HG03457 (cell line): ENCODE data around the gene SLC16A13.
"Not testable (repeated sequence)": the region's sequence is repeated elsewhere in the genome, so short reads cannot be mapped to it uniquely, and the experiment has no call there.

Experiments used
- ATAC-seq: cut with Tn5 transposase; IDR thresholded peaks from one replicate; pipeline ENCODE4 v1.9.1; 2021; ENCODE audit warnings: moderate number of reproducible peaks; ENCODE audit not compliant: unreplicated experiment

Gene SLC16A13

DNA sequence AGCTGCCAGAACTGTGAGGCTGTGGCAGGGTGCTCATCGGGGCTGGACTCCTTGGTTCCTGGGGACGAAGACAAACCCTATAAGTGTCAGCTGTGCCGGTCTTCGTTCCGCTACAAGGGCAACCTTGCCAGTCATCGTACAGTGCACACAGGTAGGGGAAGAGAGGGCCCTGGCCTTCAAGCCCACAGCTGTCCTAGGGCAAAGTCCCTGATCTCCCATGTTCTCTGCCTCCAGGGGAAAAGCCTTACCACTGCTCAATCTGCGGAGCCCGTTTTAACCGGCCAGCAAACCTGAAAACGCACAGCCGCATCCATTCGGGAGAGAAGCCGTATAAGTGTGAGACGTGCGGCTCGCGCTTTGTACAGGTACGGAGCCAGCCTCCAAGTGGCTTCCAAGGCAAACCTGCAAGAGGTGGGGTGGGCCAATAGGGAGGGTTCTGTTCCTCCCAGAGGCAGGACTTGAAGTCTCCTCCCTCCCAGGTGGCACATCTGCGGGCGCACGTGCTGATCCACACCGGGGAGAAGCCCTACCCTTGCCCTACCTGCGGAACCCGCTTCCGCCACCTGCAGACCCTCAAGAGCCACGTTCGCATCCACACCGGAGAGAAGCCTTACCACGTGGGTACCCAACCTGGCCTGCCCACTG is 9.2 kb upstream of the SLC16A13 start:
- ATAC-seq = no peak

GRCh38 chr17:7027335-7027734 is 8.5 kb upstream of the SLC16A13 start:
- no peak for ATAC-seq

- no peak for ATAC-seq
These were observed 6.7 kb upstream of the SLC16A13 start for GRCh38 chr17:7029096-7029495.

DNA sequence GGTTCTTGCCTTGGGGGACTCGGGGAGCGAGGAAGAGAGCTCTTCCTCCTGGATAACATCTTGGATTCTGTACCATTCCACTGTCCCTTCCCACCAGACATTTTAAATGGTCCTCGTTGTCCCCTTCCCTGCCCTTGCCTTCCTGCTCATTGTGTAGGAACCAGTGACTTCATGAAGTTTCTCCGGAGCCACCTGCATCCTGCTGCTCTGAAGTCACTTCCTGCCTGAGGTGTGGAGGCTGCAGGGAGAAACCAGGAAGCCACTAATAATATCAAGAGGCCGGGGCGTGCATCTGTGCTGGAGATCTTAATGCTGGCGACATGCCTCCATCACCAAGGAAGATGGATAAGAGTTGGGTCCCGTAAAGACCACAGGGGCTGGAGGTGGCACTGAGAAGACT is 6.2 kb upstream of the SLC16A13 start:
- no peak for ATAC-seq

- peak; percentile 5 for ATAC-seq
These were observed 742 bp upstream of the SLC16A13 start for GRCh38 chr17:7034955-7035590.

GRCh38 chr17:7038025-7038862 is 2.4 kb downstream of the SLC16A13 start:
- no peak for ATAC-seq

DNA sequence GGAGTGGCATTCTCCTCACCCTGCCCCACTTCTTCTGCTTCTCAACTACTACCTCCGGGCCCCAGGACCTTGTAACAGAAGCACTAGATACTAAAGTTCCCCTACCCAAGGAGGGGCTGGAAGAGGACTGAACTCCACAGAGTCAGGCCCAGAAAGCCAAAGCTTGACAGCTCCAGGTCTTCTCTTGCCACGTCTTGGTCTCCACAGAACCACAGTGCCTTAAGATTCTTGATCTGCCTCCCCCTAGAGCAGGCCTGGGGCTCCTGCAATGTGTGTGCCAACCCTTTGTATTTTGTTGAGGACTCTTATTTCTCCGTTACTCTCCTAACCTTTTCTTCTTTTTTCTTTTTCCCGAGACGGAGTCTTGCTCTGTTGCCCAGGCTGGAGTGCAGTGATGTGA is 4.0 kb downstream of the SLC16A13 start:
- no peak for ATAC-seq

DNA sequence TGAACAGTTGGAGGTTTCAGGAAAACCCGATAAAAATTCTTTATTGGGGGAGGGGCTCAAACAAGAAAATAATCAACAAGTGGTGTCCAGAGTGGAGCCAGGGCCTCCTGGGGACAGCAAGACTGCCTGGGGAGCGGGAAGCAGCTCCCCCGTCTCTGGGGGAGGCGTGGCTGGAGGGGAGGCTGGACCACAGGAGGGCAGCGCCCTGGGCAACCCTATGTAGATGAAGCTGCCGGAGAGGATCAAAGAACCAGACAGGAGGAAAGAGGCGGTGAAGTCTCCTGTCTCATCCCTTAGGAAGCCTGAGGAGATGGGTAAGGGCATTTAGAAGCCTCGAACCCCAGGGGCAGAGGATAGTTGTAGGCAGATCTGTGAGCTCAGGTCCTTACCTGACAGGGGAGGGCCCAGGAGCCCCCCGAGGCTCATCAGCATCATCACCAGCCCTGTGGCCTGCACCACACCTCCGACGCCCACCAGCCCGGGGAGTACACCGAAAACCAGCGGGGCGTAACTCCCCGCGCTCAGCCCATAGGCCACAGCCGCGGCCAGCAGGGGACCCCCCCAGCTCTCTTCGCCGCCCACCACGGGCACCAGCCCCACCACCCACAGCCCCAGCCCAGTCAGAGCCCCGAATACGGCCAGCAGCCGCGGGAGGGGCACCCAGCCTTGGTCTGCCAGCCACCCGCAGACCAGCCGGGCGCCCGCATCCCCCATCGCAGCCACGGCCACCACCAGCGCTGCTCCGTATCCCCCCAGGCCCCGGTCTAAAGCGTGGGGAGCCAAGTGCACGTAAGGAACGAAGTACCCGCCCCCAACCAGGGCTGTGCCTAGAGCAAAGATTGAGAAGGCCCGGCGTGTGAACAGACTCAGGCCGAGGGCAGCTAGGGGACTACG is 6.0 kb downstream of the SLC16A13 start:
- no peak for ATAC-seq

GRCh38 chr17:7042501-7043181 is 6.8 kb downstream of the SLC16A13 start:
- ATAC-seq = no peak

- no peak for ATAC-seq
These were observed 7.3 kb downstream of the SLC16A13 start for GRCh38 chr17:7043182-7043496.

- no peak for ATAC-seq
These were observed 7.8 kb downstream of the SLC16A13 start, which contains the start of gene SLC16A11 for GRCh38 chr17:7043497-7044198. SLC16A11 (minus strand) TSS chr17:7044092; CDS start chr17:7043513, 579 bp downstream.

DNA sequence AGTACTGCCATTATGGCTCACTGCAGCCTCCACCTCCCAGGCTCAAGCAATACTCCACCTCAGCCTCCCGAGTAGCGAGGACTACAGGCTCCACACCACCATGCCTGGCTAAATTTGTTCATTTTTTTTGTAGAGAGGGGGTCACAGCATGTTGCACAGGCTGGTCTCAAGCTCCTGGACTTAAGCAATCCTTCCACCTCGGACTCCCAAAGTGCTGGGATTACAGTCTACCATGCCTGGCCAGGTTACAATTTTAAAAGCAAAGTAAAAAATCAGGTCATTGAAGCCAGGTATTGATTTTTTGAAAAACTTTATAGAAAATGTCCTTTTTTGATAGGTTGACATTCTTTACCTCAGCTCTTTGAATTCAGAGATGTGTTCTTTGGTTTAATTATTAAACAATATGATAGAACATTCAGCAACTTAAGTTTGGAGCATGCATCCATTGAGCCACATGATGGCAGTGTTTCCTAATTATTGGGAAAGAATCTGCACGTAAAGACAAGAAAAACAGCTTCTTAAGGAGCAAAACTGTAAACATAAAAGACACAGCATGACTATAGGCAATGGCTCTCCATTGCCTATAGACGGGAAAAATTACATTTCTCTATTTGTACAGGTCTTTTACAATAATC is 9.8 kb downstream of the SLC16A13 start:
- no peak for ATAC-seq

DNA sequence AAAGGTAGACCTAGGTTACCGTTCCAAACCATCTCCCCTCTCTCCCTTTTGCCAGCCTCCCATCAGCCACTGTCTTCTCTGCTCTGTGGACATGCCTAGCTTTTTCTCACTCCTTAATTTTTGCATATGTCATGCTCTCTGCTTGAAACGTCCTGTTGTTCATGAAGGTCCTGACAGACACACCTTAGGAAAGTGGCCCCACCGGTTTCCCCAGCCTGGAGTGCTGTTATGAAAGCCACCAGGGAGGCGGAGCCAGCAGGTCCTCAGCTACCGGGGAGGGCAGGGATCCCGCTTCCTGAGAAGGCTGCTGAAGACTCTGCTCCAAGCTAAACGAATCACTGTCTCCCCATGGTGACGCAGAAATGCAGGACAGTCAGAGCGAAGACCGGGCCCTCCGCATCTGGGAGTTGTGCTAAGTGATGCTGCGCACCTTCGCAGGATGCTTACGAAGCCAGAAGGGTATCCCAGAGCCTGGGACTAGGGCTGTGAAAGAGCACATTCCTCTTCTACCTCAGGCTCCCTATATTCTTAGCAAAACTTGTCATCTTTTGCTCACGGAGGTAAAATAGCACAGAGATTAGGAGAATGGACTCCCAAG is 10.4 kb downstream of the SLC16A13 start:
- no peak for ATAC-seq

- ATAC-seq = not testable (repeated sequence)
These were observed 11.0 kb downstream of the SLC16A13 start for GRCh38 chr17:7046725-7047397.

DNA sequence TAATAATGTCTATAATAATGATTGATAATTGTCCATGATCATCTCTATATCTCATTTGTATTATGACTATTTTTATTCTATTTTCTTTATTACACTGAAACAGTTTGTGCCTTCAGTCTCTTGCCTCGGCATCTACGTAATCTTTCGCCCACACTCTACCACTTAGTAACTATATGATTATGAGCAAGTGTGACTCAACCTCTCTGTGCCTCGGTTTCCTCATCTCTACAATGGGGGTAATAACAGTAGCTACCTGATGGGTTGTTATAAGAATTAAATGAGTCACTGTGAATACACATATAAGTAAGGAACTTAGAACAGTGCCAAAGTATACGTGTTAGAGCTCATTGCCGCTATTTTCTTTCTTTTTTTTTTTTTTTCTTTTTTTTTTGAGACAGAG is 11.8 kb downstream of the SLC16A13 start:
- no peak for ATAC-seq

DNA sequence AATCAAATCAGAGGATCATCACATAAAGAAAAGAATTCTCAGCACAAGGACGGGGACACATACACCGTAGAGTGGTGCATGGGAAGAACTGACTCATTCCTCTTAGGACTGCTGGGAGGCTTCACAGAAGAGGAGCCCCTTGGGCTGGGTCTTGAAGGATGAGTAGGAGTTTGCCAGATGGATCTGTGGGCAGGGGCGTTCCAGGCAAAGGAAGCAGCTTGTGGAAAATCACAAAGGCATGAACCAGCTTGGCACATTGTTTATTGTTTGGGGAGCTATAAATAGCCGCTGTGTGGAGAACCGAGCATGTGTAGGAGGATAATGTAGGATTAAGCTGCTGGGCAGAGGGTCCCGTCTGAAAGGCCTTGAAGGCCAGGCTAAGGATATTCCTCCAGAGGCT is 13.2 kb downstream of the SLC16A13 start:
- no peak for ATAC-seq

- not testable (repeated sequence) for ATAC-seq
These were observed 14.8 kb downstream of the SLC16A13 start for GRCh38 chr17:7050583-7050982.

GRCh38 chr17:7056386-7056785 is 20.6 kb downstream of the SLC16A13 start:
- ATAC-seq = no peak
